ENCODE results near the gene ACP6.

Gene ACP6

GRCh38 chr1:147676311-147677085 is 6.2 kb upstream of the ACP6 start:
- no peak overlapping the region for H3K4me3 Mint-ChIP-seq
- H3K27ac Mint-ChIP-seq: no peak overlapping the region
- DNase-seq (no peak), ATAC-seq (replicated peaks) (no peak)
- H3K4me1 Mint-ChIP-seq (ENCODE audit: low read depth in 2 of 2): no peaks in the 10 kb centered on the region
- no peaks in the 10 kb centered on the region for H3K36me3 Mint-ChIP-seq (ENCODE audit: insufficient read depth)
- peaks cover 7 to 20% of the 10 kb centered on the region in 2 donors for H3K27me3 Mint-ChIP-seq
- no peaks in the 10 kb centered on the region for H3K9me3 Mint-ChIP-seq

GRCh38 chr1:147673816-147674215 is 3.5 kb upstream of the ACP6 start:
- H3K4me3 Mint-ChIP-seq: no peak overlapping the region
- H3K27ac Mint-ChIP-seq: no peak overlapping the region
- no peak for ATAC-seq (replicated peaks)
- H3K9me3 Mint-ChIP-seq: no peaks in the 10 kb centered on the region
- H3K27me3 Mint-ChIP-seq: peaks cover 7 to 20% of the 10 kb centered on the region in 2 donors
- H3K36me3 Mint-ChIP-seq (ENCODE audit: insufficient read depth): no peaks in the 10 kb centered on the region
- peaks cover 9 to 15% of the 10 kb centered on the region in 2 donors for H3K4me1 Mint-ChIP-seq (ENCODE audit: low read depth in 2 of 2)
- no peak for DNase-seq

GRCh38 chr1:147673406-147673805 is 3.1 kb upstream of the ACP6 start:
- Mint-ChIP-seq H3K4me1 (ENCODE audit: low read depth in 2 of 2) (peaks cover 11 to 19% of the 10 kb centered on the region in 2 donors), H3K27ac (no peak overlapping the region), H3K9me3 (no peaks in the 10 kb centered on the region), H3K36me3 (ENCODE audit: insufficient read depth) (no peaks in the 10 kb centered on the region), H3K4me3 (no peak overlapping the region), H3K27me3 (peaks cover 7 to 20% of the 10 kb centered on the region in 2 donors)
- ATAC-seq (replicated peaks): no peak
- DNase-seq: no peak

GRCh38 chr1:147669469-147670318 is 630 bp downstream of the ACP6 start:
- Mint-ChIP-seq H3K9me3 (no peaks in the 10 kb centered on the region), H3K27ac (peak overlapping the region; percentile 83 to 88), H3K27me3 (peaks cover 7 to 10% of the 10 kb centered on the region in 2 donors), H3K4me3 (peak overlapping the region; percentile 81 to 94), H3K36me3 (ENCODE audit: insufficient read depth) (no peaks in the 10 kb centered on the region), H3K4me1 (ENCODE audit: low read depth in 2 of 2) (peaks cover 13 to 25% of the 10 kb centered on the region in 2 donors)
- peak; percentile 53 for ATAC-seq (replicated peaks)
- DNase-seq: peak; percentile 17 to 33 (median 19)

GRCh38 chr1:147665521-147665920 is 4.8 kb downstream of the ACP6 start:
- H3K4me3 Mint-ChIP-seq: no peak overlapping the region
- no peak overlapping the region for H3K27ac Mint-ChIP-seq
- no peaks in the 10 kb centered on the region for H3K27me3 Mint-ChIP-seq
- peaks cover 15 to 24% of the 10 kb centered on the region in 2 donors for H3K4me1 Mint-ChIP-seq (ENCODE audit: low read depth in 2 of 2)
- no peaks in the 10 kb centered on the region for H3K36me3 Mint-ChIP-seq (ENCODE audit: insufficient read depth)
- DNase-seq (no peak), ATAC-seq (replicated peaks) (no peak)
- H3K9me3 Mint-ChIP-seq: no peaks in the 10 kb centered on the region

GRCh38 chr1:147664206-147664605 is 6.1 kb downstream of the ACP6 start:
- Mint-ChIP-seq H3K27ac (no peak overlapping the region), H3K9me3 (no peaks in the 10 kb centered on the region), H3K4me1 (ENCODE audit: low read depth in 2 of 2) (peaks cover 14 to 18% of the 10 kb centered on the region in 2 donors), H3K4me3 (no peak overlapping the region), H3K27me3 (no peaks in the 10 kb centered on the region), H3K36me3 (ENCODE audit: insufficient read depth) (no peaks in the 10 kb centered on the region)
- ATAC-seq (replicated peaks) (no peak), DNase-seq (no peak)

GRCh38 chr1:147654511-147654910 is 15.8 kb downstream of the ACP6 start:
- Mint-ChIP-seq H3K4me1 (ENCODE audit: low read depth in 2 of 2) (peaks cover 0 to 2% of the 10 kb centered on the region in 2 donors), H3K27ac (no peak overlapping the region), H3K9me3 (no peaks in the 10 kb centered on the region), H3K27me3 (no peaks in the 10 kb centered on the region), H3K4me3 (no peak overlapping the region), H3K36me3 (ENCODE audit: insufficient read depth) (no peaks in the 10 kb centered on the region)
- DNase-seq (no peak), ATAC-seq (replicated peaks) (no peak)

GRCh38 chr1:147652306-147652705 is 18.0 kb downstream of the ACP6 start:
- Mint-ChIP-seq H3K9me3 (no peaks in the 10 kb centered on the region), H3K4me3 (no peak overlapping the region), H3K36me3 (ENCODE audit: insufficient read depth) (no peaks in the 10 kb centered on the region), H3K27me3 (no peaks in the 10 kb centered on the region), H3K4me1 (ENCODE audit: low read depth in 2 of 2) (peaks cover 10 to 23% of the 10 kb centered on the region in 2 donors), H3K27ac (no peak overlapping the region)
- ATAC-seq (replicated peaks) (no peak), DNase-seq (no peak)

GRCh38 chr1:147651466-147651865 is 18.9 kb downstream of the ACP6 start:
- no peak for ATAC-seq (replicated peaks)
- no peaks in the 10 kb centered on the region for H3K27me3 Mint-ChIP-seq
- H3K27ac Mint-ChIP-seq: no peak overlapping the region
- no peak overlapping the region for H3K4me3 Mint-ChIP-seq
- H3K4me1 Mint-ChIP-seq (ENCODE audit: low read depth in 2 of 2): peaks cover 18 to 32% of the 10 kb centered on the region in 2 donors
- H3K9me3 Mint-ChIP-seq: no peaks in the 10 kb centered on the region
- no peaks in the 10 kb centered on the region for H3K36me3 Mint-ChIP-seq (ENCODE audit: insufficient read depth)
- DNase-seq: no peak

GRCh38 chr1:147648933-147649332 is 21.4 kb downstream of the ACP6 start:
- H3K9me3 Mint-ChIP-seq: no peaks in the 10 kb centered on the region
- H3K4me1 Mint-ChIP-seq (ENCODE audit: low read depth in 2 of 2): peaks cover 37 to 44% of the 10 kb centered on the region in 2 donors
- H3K36me3 Mint-ChIP-seq (ENCODE audit: insufficient read depth): no peaks in the 10 kb centered on the region
- H3K4me3 Mint-ChIP-seq: peak overlapping the region; percentile 68 to 87
- no peak for DNase-seq
- ATAC-seq (replicated peaks): peak; percentile 54
- H3K27me3 Mint-ChIP-seq: no peaks in the 10 kb centered on the region
- H3K27ac Mint-ChIP-seq: peak overlapping the region; percentile 72 to 87

GRCh38 chr1:147647796-147648633 is 22.3 kb downstream of the ACP6 start:
- Mint-ChIP-seq H3K36me3 (ENCODE audit: insufficient read depth) (no peaks in the 10 kb centered on the region), H3K4me3 (peak overlapping the region; percentile 68 to 87), H3K9me3 (no peaks in the 10 kb centered on the region), H3K27ac (peak overlapping the region; percentile 72 to 87), H3K27me3 (no peaks in the 10 kb centered on the region), H3K4me1 (ENCODE audit: low read depth in 2 of 2) (peaks cover 42 to 44% of the 10 kb centered on the region in 2 donors)
- DNase-seq (peak; percentile 33 to 38 (median 36)), ATAC-seq (replicated peaks) (peak; percentile 91)

- Mint-ChIP-seq H3K4me3 (no peak overlapping the region), H3K4me1 (ENCODE audit: low read depth in 2 of 2) (peaks cover 45 to 61% of the 10 kb centered on the region in 2 donors), H3K36me3 (ENCODE audit: insufficient read depth) (peaks cover 2% of the 10 kb centered on the region), H3K27ac (peak overlapping the region in 1 of 2 donors; percentile 1), H3K27me3 (no peaks in the 10 kb centered on the region), H3K9me3 (no peaks in the 10 kb centered on the region)
- no peak for DNase-seq
- ATAC-seq (replicated peaks): no peak
Observed at GRCh38 chr1:147643974-147644373, 26.4 kb downstream of the ACP6 start.
